ENCODE data around the gene HEXD.
"Not testable (repeated sequence)": the region's sequence is repeated elsewhere in the genome, so short reads cannot be mapped to it uniquely, and the experiment has no call there.

GRCh38 chr17:82459936-82460335, 41.8 kb downstream of the HEXD start:
- not testable (repeated sequence) for TF ChIP-seq CTCF (IDR thresholded peaks at IDR 0.05; ENCODE audit: borderline replicate concordance, extremely low read depth, low read length, poor library complexity, severe bottlenecking); EZH2 (IDR thresholded peaks at IDR 0.05; ENCODE audit: borderline replicate concordance, low read depth, low read length, severe bottlenecking)

Data from DND-41 (cell line).